Left kidney (tissue), 2 donors: ENCODE data around the gene ROBO2. TPM values are rescaled to one million over a fixed set of nuclear protein-coding genes. Genes with fewer than 3 reads are reported as not detected.

ENCODE experiments used
- DNase-seq: peaks from one replicate; pipeline ENCODE4 v3.0.0-alpha.2; 2013
- polyA plus RNA-seq: library from polyadenylated mRNA; unstranded; fragments of 120-200 nt; gene quantifications from one replicate; pipeline ENCODE4 v1.2.1, GENCODE V29; 2013; ENCODE audit not compliant: insufficient read length

The ROBO2 gene
- polyA plus RNA-seq, 1 donor: 106 TPM

GRCh38 chr3:77254967-77255831 lies 215.3 kb downstream of the ROBO2 start:
- DNase-seq: peak; percentile 66

GRCh38 chr3:77256584-77257503 lies 216.9 kb downstream of the ROBO2 start:
- no peak for DNase-seq

GRCh38 chr3:77259694-77260093 lies 219.8 kb downstream of the ROBO2 start:
- DNase-seq: no peak

- no peak for DNase-seq
Observed at GRCh38 chr3:77262361-77262760, 222.5 kb downstream of the ROBO2 start.

GRCh38 chr3:77267589-77267988 lies 227.7 kb downstream of the ROBO2 start:
- no peak for DNase-seq

- DNase-seq: no peak
Observed at GRCh38 chr3:77271306-77271705, 231.4 kb downstream of the ROBO2 start.

- no peak for DNase-seq
Observed at GRCh38 chr3:77271711-77272110, 231.8 kb downstream of the ROBO2 start.

GRCh38 chr3:77279276-77279675 lies 239.4 kb downstream of the ROBO2 start:
- DNase-seq: no peak

- no peak for DNase-seq
Observed at GRCh38 chr3:77281721-77282120, 241.8 kb downstream of the ROBO2 start.

- no peak for DNase-seq
Observed at GRCh38 chr3:77283108-77283507, 243.2 kb downstream of the ROBO2 start.

GRCh38 chr3:77288348-77288747 lies 248.4 kb downstream of the ROBO2 start:
- no peak for DNase-seq

GRCh38 chr3:77296527-77296926 lies 256.6 kb downstream of the ROBO2 start:
- no peak for DNase-seq

GRCh38 chr3:77298417-77298816 lies 258.5 kb downstream of the ROBO2 start:
- no peak for DNase-seq

- no peak for DNase-seq
Observed at GRCh38 chr3:77303955-77304699, 264.2 kb downstream of the ROBO2 start.

GRCh38 chr3:77304700-77305021 lies 264.8 kb downstream of the ROBO2 start:
- no peak for DNase-seq

GRCh38 chr3:77309460-77309859 lies 269.6 kb downstream of the ROBO2 start:
- no peak for DNase-seq

- DNase-seq: no peak
Observed at GRCh38 chr3:77313843-77314242, 273.9 kb downstream of the ROBO2 start.

GRCh38 chr3:77319711-77320110 lies 279.8 kb downstream of the ROBO2 start:
- no peak for DNase-seq

- DNase-seq: peak; percentile 31
Observed at GRCh38 chr3:77320514-77320913, 280.6 kb downstream of the ROBO2 start.

- no peak for DNase-seq
Observed at GRCh38 chr3:77321646-77322045, 281.7 kb downstream of the ROBO2 start.

GRCh38 chr3:77323626-77324025 lies 283.7 kb downstream of the ROBO2 start:
- DNase-seq: no peak

GRCh38 chr3:77324105-77324504 lies 284.2 kb downstream of the ROBO2 start:
- DNase-seq: no peak
